ENCODE results near the gene COPG2.
"Not testable (repeated sequence)": the region's sequence is repeated elsewhere in the genome, so short reads cannot be mapped to it uniquely, and the experiment has no call there.

The COPG2 gene

DNA sequence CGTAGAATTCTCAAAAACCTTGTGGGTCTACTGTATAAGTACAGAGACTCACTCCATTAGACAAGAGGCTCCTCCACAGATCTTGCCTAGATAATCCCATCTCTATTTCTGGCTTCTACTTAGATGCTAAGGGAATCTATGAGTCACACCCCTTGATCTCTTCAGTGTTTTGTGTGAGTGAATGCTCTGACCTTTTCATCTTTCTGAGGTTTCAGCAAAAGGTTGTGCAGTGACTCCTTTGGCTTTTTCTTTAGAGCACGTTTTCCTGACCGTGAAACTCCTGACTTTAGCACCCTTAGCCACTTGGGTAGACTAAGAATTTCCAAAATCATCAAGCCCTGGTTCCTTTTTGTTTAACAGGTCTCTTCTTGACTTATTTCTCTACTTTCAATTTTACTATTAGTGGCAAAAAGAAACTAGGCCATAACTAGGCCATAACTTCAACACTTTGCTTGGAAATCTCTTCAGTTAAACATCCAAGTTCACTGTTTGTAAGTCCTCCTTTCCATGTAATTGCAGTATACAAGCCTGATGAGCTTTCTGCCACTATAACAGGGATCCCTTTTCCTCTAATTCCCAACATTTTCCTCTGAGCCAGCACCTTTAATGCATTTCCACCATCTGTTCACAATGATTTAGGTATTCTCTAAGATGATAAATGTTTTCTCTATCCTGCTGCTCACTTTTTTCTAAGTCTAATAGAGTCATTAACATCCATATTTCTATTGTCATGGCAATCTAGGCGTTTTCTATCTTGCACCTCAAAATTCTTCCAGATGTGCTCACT is 19.4 kb downstream of the COPG2 start:
- DNase-seq: no peak

DNA sequence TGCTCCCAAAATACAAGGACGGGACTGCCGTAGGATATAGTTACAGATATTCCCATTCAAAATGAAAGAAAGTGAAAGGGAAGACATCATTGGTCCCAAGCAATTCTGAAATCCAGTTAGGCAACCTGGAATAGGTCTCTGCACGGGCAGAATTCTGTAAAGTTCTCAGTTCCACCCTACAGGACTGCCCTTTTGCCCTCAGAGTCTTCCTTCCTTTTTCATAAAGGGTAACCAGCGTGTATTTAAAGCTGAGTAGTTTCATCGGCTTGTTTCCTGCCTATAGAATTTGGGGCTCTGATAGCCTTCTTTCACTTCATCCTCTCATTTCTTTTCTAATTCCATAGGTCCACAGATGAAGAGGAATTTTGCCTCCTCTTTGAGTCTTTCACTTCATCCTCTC is 20.0 kb downstream of the COPG2 start:
- no peak for DNase-seq

DNA sequence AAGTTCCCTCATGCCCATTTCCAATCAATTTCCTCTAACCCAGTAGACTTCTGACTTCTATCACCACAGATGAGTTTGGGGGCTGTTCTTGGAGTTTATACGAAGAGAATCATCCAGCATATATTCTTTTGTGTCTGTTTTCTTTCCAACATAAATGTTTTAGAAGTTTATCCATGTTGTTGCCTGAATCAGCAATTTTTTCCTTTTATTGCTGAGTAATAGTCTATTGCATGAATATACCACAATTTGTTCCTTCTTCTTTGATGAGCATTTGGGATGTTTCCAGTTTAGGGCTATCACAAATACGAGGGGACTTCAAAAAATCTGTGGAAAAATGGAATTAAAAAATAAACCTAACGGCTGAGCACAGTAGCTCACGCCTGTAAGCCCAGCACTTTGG is 26.2 kb downstream of the COPG2 start:
- DNase-seq: no peak

DNA sequence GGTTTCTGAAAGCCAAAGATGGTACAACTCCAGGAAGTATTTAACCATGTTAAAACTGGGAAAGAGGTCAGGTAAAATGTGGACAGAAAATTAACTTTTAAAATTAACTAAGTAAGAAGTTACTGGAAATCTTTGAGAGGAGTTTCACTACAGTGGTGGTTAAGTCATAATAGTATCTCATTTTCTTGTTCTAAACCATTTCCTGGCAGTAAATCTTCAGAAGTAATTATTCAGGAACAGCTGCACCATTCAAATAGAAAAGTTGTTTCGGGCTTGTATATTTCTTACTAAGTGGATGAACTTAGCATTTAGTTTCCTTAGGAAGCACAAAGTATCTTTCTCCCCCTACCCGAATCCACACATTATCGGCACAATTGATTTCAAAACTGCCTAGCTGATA is 27.1 kb downstream of the COPG2 start:
- no peak for DNase-seq

DNA sequence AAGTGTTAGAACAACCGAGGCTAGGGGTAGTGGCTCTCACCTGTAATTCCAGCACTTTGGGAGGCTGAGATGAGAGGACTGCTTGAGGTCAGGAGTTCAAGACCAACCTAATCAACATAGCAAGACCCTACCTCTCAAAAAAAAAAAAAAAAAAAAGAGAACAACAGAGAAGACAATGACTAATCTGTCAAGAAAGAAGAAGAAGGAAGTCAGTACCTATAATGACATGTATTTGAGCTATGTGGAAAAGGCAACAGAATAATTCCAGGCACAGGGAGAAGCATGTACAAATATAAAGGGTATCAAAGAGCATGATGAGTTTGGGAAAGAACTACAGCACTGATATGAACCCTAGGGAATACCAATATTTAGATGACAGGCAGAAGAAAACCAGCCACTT is 27.5 kb downstream of the COPG2 start:
- no peak for DNase-seq

DNA sequence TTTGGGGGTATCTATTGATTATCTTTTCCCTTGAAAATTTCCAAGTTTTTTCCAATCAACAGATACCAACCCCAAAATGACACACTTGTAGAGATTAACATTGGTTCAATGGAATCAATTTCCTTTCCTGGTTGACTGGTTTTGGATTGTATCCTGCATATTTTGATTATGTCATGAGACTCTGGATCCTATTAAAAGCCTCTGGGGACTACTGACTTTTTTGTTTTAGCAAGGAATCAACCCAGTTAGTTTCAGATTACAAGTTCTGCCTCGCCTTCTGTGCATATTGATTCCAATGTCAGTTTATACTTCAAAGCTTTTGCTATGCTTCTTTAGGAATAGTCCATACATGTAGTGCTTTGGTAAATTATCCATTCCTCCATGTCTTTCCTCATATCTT is 29.2 kb downstream of the COPG2 start:
- DNase-seq: no peak

DNA sequence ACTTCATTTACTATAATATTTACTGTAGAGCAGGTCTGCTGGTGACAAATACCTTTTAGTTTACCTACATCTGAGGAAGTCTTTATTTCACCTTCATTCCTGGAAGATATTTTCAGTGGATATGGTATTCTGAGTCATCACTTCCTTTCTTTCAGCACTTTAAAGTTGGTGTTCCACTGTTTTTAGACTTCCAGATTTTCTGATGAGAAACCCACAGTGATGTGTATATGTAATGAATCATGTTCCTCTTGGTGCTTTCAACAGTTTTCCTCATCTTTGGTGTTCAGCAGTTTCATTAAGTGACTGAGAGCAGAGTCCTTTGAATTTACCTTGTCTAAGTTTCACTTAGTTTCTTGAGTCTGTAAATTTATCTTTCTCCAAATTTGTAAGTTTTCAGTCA is 36.4 kb downstream of the COPG2 start:
- no peak for DNase-seq

DNA sequence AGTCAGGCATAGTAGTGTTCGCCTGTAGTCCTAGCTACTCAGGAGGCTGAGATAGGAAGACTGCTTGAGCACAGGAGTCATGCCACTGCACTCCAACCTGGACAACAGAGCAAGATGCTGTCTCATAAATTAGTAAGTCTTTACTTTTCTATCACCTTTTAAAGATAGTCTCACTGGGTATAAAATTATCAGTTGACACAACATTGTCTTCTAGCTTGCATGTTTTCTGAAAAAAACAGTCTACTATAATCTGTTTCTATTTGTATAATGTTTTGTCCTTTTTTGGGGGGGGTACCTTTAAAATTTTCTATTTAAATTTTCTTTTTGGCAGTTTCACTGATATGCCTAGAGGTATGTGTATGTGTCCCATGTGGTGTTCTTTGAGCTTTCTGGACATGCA is 39.6 kb downstream of the COPG2 start:
- DNase-seq: no peak

DNA sequence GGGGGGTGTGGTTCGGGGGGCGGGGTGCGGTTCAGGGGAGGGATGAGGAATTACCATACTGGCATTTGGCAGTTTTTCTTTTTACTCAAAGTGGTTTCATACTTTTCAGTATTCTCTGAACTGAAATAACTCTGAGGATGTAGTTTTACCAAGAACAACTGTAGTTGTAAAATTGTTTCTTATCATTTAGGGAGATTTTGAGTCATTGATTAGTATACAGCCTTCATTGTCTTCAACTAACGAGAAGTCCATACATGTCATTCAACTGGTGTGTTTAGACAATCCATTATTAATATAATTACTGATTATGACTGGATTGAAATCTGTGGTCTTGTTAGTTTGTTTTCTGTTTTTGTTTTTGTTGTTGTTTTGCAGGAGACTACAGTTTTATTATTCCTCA is 40.8 kb downstream of the COPG2 start:
- no peak for DNase-seq

DNA sequence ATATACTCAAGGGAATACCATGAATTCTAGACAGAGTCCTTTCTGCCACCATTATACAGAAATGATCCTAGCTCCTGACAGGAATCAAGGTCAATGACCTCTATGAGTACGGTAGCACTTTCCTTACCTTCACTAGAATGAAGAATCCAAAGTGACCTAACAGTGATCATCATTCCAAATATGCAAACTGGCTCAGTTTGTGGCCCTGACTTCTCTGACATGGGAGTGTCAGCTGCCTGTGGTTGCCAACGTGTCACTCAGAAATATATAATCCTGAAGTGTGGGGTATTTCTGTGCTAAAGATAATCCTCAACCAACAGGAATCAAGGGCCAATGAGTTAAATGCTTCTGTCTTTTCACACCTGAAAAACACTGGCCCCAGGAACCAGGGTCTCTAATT is 45.7 kb downstream of the COPG2 start:
- no peak for DNase-seq

DNA sequence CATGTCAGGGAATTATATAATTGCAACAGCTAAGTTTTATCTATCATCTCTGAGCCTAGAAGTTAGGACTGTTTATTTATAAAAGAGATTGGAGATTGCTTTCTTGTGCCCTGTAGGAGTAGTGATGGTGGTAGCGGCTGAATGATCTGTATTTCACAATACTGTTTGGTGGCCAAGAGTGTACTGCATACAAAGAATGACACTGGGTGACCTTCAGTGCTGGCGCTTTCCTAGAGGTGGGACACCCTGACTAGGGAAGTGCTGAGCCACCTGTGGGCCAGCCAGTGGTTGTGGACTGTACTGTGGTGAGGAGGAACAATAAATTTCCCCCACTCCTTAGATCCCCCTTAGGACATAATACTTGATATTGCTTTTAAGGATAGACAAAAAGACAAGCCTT is 53.0 kb downstream of the COPG2 start:
- no peak for DNase-seq

DNA sequence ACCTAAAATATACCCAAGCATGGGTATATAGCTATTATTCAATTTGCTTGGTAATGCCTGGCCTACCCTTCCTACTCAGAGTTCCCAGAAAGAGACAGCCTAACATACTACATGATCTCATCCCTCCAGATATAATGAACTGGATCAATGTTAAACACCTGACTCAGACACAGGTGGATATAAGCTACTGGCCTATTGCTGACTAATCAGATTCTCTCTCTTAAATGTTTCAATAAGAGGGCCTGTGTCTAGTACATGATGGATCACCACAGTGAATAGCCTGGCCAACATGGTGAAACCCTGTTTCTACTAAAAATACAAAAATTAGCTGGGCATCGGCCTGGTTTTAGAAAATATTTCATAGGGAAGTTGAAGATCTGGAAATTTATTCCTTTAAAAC is 54.1 kb downstream of the COPG2 start:
- DNase-seq: no peak

DNA sequence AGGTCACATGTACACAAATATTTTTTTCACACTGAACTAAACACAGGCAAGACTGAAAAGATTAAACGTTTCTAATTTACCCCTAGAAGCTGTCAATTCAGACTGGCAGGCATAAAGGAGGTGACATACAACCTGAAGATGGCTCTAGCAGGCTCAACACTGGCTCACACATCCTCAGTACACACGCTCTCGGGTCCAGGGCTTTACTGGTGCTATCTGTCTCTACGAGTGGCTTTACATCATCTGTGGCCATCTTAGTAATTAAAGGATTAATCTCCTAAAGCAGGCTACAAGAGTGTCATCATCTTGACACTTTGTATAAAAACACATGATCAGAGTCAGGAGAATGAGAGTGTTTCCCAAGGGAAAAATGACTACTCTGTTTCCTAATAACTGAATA is 57.3 kb downstream of the COPG2 start:
- no peak for DNase-seq

DNA sequence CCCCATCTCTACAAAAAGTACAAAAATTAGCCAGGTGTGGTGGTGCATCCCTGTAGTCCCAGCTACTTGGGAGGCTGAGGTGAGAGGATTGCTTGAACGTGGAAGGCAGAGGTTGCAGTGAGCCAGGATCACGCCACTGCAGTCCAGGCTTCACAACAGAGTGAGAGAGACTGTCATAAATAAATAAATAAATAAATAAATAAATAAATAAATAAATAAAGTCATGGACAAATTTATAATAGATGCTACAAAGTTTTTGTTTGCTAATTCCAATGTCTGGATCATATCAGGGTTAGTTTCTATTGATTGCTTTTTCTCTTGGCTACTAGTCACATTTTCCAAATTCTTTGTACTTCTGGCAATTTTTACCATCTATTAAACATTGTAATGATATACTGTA is 61.5 kb downstream of the COPG2 start:
- not testable (repeated sequence) for DNase-seq

DNA sequence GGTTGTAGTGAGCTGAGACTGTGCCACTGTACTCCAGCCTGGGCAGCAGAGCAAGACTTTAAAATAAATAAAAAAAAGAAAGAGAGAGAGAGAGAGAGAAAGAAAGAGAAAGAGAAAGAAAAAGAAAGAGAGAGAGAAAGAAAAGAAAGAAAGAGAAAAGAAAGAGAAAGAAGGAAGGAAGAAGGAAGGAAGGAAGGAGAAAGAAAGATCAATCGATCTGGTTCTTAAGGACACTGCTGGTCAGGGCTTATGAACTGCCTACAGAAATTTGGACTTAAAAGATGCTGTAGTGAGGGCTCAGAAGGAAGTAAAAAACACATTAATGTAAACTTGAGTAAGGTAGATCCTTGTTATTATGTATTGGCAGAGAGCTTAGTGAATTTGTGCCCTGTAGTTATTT is 62.4 kb downstream of the COPG2 start:
- no peak for DNase-seq

DNA sequence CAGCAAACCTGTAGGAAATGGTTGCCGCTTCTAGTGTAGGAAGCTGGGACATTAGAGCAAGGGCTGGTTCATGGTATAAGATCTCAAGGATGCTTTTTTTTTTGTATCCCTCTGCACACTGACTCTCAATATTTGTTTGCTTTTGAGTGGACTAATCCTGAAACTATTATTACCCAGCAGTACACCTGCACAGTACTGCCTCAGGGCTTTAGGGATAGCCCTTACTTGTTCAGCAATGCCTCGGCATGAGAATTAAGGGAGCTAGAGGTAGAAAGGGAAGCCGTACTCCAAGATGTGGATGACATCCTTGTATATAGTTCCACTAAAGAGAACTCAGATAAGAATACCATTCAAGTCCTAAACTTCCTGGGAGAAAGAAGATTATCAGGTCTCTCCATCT is 70.5 kb downstream of the COPG2 start:
- DNase-seq: no peak

DNA sequence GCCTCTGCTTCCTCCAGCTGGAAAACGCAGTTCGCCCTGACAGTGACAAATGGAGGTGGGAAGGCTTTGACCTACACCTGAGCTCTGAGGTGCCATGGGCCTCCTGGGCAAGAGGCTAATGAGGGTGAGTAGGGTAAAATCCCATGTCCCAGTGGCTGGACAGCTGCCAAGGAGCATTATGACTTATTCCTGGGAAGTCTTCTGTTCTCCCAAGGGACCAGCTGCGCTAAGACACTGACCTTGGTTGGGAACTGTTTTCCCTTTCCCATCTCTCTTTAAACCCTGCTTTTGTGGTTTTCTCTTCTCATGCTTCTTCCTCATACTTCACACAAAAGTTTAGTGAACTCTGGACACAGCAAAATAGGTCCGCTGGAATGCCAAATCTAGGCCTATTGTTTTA is 72.6 kb downstream of the COPG2 start:
- DNase-seq: no peak

DNA sequence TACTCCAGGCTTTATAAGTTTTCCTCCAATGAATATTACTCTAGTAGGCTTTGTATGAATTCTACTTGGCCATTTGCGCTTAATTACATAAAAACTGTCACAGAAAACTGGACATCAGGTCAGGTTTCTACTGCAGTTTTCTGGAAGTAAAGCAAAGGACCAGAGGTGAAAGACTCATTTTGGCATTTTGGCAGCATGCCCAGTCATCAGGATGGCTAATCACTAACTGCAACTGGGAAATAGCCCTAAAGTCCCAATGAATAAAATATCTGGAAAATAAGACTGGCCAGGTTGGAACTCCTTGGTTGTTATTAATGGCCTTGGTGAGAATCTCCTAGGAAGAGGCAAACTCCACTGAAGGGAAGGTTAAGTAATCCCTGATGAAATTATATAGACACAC is 75.5 kb downstream of the COPG2 start:
- no peak for DNase-seq

DNA sequence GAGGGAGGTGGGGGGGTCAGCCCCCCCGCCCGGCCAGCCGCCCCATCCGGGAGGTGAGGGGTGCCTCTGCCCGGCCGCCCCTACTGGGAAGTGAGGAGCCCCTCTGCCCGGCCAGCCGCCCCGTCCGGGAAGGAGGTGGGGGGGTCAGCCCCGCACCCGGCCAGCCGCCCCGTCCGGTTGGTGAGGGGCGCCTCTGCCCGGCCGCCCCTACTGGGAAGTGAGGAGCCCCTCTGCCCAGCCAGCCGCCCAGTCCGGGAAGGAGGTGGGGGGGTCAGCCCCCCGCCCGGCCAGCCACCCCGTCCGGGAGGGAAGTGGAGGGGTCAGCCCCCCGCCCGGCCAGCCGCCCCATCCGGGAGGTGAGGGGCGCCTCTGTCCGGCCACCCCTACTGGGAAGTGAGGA is 77.1 kb downstream of the COPG2 start:
- not testable (repeated sequence) for DNase-seq

DNA sequence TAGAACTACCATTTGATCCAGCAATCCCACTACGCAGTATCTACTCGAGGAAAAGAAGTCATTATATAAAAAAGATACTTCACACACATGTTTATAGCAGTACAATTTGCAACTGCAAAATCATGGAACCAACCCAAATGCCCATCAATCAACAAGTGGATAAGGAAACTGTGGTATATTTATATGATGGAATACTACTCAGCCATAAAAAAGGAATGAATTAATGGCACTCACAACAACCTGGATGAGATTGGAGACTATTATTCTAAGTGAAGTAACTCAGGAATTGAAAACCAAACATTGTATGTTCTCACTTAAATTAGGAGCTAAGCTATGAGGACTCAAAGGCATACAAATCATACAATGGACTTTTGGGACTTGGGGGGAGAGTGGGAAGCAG is 82.6 kb downstream of the COPG2 start:
- not testable (repeated sequence) for DNase-seq

DNA sequence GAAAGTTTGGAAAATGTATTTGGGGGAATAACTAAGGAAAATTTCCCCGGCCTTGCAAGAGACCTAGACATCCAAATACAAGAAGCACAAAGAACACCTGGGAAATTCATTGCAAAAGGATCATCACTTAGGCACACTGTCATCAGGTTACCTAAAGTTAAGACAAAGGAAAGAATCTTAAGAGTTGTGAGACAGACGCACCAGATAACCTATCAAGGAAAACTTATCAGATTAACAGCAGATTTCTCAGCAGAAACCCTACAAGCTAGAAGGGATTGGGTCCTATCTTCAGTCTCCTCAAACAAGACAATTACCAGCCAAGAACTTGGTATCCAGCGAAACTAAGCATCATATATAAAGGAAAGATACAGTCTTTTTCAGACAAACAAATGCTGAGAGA is 93.4 kb downstream of the COPG2 start:
- DNase-seq: not testable (repeated sequence)

DNA sequence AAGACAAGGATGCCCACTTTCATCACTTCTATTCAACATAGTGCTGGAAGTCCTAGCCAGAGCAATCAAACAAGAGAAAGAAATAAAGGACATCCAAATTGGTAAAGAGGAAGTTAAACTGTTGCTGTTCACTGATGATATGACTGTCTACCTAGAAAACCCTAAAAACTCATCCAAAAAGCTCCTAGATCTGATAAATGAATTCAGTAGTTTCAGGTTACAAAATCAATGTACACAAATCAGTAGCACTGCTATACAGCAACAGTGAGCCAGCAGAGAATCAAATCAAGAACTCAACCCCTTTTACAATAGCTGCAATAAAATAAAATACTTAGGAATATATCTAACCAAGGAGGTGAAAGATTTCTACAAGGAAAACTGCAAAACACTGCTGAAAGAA is 98.4 kb downstream of the COPG2 start:
- DNase-seq: not testable (repeated sequence)

DNA sequence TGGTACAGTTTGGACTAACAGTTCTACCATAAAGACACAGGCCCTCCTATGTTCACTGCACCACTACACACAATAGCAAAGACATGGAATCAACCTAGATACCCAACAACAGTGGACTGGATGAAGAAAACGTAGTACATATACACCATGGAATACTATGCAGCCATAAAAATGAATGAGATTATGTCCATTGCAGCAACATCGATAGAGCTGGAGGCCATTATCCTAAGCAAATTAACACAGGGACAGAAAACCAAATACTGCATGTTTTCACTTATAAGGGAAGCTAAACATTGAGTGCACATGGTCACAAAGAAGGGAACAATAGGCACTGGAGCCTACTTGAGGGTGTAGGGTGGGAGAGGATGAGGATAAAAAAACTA is 101.7 kb downstream of the COPG2 start:
- DNase-seq: no peak

DNA sequence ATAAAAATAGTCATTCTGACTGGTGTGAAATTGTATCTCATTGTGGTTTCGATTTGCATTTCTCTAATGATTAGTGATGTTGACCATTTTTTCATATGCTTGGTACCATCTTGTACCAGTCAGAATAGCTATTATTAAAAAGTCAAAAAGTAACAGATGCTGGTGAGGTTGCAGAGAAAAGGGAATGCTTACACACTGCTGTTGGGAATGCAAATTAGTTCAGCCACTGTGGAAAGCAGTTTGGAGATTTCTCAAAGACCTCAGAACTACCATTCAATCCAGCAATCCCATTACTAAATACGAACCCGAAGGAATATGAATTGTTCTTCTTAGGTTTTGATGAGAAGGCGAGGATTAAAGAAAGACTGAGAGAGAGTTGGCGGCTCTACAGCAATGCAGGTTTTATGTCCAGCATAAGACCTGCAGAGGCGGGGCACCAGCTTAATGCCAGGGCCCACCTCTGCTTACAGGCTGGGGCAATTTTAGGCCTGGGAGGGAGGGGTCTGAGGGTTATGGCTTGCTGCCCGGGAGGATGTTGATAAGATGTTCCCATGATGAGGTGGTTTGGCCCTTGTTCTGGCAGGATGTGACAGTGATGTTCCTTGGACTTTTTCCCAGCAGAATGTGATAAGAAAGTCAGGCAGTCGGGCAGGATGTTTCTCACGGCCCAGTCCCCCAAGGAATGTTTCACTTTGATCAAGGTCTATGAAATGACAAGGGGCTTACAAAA is 102.2 kb downstream of the COPG2 start:
- no peak for DNase-seq

DNA sequence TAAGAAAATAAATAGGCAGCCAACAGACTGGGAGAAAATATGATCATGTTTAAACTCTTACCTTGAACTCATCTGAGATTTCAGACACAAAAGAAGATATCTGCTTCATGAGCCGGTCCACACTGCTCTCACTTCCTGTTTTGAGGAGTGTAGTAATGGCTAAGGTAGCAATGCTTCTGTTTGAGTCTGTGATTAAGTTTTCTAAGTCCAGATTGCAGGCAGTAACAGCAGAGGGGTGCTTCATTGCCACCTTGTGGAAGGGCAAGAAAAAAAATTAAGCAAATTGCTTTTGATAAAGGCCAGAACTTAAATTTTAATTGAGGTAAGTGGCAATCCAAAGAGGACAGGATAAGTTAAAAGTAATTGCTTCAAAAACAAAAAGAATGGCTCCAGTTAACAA is 107.6 kb downstream of the COPG2 start:
- peak; percentile 7 for DNase-seq
